Transverse colon (tissue), 3 donors: Measurements from ENCODE around the gene IL26.

Source experiments
- CTCF ChIP-seq, 5 experiments: fragments of 200-600 bp in 3 of 5; fragments of 450-650 bp in 2 of 5; sonication (generic) in 3 of 5; IDR thresholded peaks; 1 replicate in 2 of 5; 2 replicates in 3 of 5; pipeline ENCODE4 v1.5.1; 2016 to 2017; ENCODE audit warnings: antibody characterized with exemption in 5 of 5, inconsistent platforms in 3 of 5, mild to moderate bottlenecking in 2 of 5, moderate library complexity in 1 of 5
- EP300 ChIP-seq: sonication (generic); formaldehyde crosslinking; IDR thresholded peaks from one replicate; pipeline ENCODE4 v1.6.1; 2017; ENCODE audit warnings: antibody characterized with exemption, low read depth
- POLR2A ChIP-seq: fragments of 450-650 bp; IDR thresholded peaks from one replicate; pipeline ENCODE4 v1.6.1; 2016; ENCODE audit warnings: antibody characterized with exemption, mild to moderate bottlenecking, moderate library complexity

GRCh38 chr12:68200854-68201253 lies 24.8 kb downstream of the IL26 start:
- TF ChIP-seq CTCF (IDR thresholded peaks at IDR 0.05) (no peak), EP300 (no peak), POLR2A (no peak)
